HepG2 (cell line): ENCODE data around the gene ZFYVE28. TPM values are rescaled to one million over a fixed set of nuclear protein-coding genes. Genes with fewer than 3 reads are reported as not detected.

ENCODE experiments used
- ATAC-seq: fragments of 200-7000 bp; cut with Tn5 transposase; 3 replicates; pipeline ENCODE4 v1.9.1; 2020; ENCODE audit warnings: mild to moderate bottlenecking, moderate library complexity
- BruUV-seq: library from RNA; stranded (reverse); fragments of 400-500 nt; replicated peaks from 2 replicates; lab custom pipeline; 2021; lab: Mats Ljungman, UMichigan
- CTCF ChIA-PET: fragments of 300-600 bp; formaldehyde crosslinking; extraction: SDS; loops from one replicate; lab custom pipeline; 2021; ENCODE audit warnings: low total read pairs, inconsistent platforms, low intra/inter-chr PET ratio; lab: Yijun Ruan, JAX
- POLR2A ChIA-PET: fragments of 350-600 bp; sonication (Branson Sonifier 250); formaldehyde crosslinking; loops from one replicate; lab custom pipeline; 2020; ENCODE audit warnings: antibody characterized with exemption, inconsistent platforms; lab: Yijun Ruan, JAX
- DNase-seq: peaks from one replicate; pipeline ENCODE4 v3.0.0-alpha.2; 2015; ENCODE audit warnings: low spot score
- FAIRE-seq: peaks from 3 replicates; lab custom pipeline; 2011; peaks lifted over from hg19 to GRCh38; lab: Jason Lieb, UNC
- H2AFZ ChIP-seq: one replicate; pipeline ENCODE4 v1.6.1; 2011; ENCODE audit warnings: low read length, inconsistent platforms
- H3K27ac ChIP-seq: fragments of 300-600 bp; 3 replicates; pipeline ENCODE4 v1.8.0; 2011; ENCODE audit warnings: mixed run types, mild to moderate bottlenecking, mixed read lengths, low read length, inconsistent platforms; ENCODE audit not compliant: insufficient read depth; ENCODE audit errors: extremely low read length
- H3K27me3 ChIP-seq, 2 experiments: fragments of 200-600 bp in 1 of 2; 2 replicates in 1 of 2; 3 replicates in 1 of 2; pipeline versions ENCODE4 v1.6.0 to v1.8.0; 2011; ENCODE audit warnings: low read length in 2 of 2, mild to moderate bottlenecking in 2 of 2, moderate library complexity in 2 of 2, inconsistent platforms in 1 of 2; ENCODE audit not compliant: insufficient read depth in 2 of 2, control insufficient read depth in 1 of 2
- H3K36me3 ChIP-seq, 2 experiments: fragments of 200-600 bp in 1 of 2; replicated peaks in 1 of 2; 2 replicates in 1 of 2; 3 replicates in 1 of 2; pipeline versions ENCODE4 v1.5.1 to v1.8.0; 2011; ENCODE audit warnings: low read length in 2 of 2, inconsistent platforms in 1 of 2; ENCODE audit not compliant: insufficient read depth in 2 of 2, control insufficient read depth in 1 of 2
- H3K4me1 ChIP-seq: 2 replicates; pipeline ENCODE4 v1.5.1; 2012; ENCODE audit warnings: low read length, inconsistent platforms; ENCODE audit not compliant: insufficient read depth
- H3K4me2 ChIP-seq: 2 replicates; pipeline ENCODE4 v1.6.0; 2011; ENCODE audit warnings: low read depth, low read length, inconsistent platforms
- H3K4me3 ChIP-seq, 3 experiments: fragments of 200-600 bp in 1 of 3; sonication (generic), shearing (Covaris generic) in 1 of 3; replicated peaks in 1 of 3; 2 replicates each; pipeline ENCODE4 v1.5.1; 2011 to 2016; ENCODE audit warnings: low read length in 3 of 3, inconsistent platforms in 2 of 3, low read depth in 2 of 3, mild to moderate bottlenecking in 2 of 3, control low read depth in 1 of 3, mixed read lengths in 1 of 3; ENCODE audit not compliant: insufficient read depth in 1 of 3
- H3K79me2 ChIP-seq: one replicate; pipeline ENCODE4 v1.6.1; 2011; ENCODE audit warnings: low read length, inconsistent platforms; ENCODE audit not compliant: insufficient read depth
- H3K9ac ChIP-seq: 2 replicates; pipeline ENCODE4 v1.6.0; 2011; ENCODE audit warnings: mild to moderate bottlenecking, low read depth, low read length, inconsistent platforms; ENCODE audit not compliant: insufficient read depth
- H3K9me3 ChIP-seq: 2 replicates; pipeline ENCODE4 v1.5.1; 2012; ENCODE audit warnings: mild to moderate bottlenecking, low read length
- H4K20me1 ChIP-seq: 2 replicates; pipeline ENCODE4 v1.6.0; 2011; ENCODE audit warnings: inconsistent platforms, mild to moderate bottlenecking, low read length, moderate library complexity; ENCODE audit not compliant: insufficient read depth
- ARID4A ChIP-seq: sonication (generic); formaldehyde crosslinking; IDR thresholded peaks from 2 replicates; pipeline ENCODE4 v1.5.0; 2020; ENCODE audit warnings: mild to moderate bottlenecking, missing genetic modification reagents, borderline replicate concordance
- ATF4 ChIP-seq, 2 experiments: fragments of 450-650 bp in 1 of 2; sonication (generic) in 1 of 2; formaldehyde crosslinking; IDR thresholded peaks; 2 replicates each; pipeline versions ENCODE4 v1.5.0 to v1.8.0; 2020 to 2022; ENCODE audit warnings: mild to moderate bottlenecking in 1 of 2, missing genetic modification reagents in 1 of 2
- GMEB1 ChIP-seq: sonication (generic); formaldehyde crosslinking; IDR thresholded peaks from 2 replicates; pipeline ENCODE4 v1.5.1; 2020; ENCODE audit warnings: missing genetic modification reagents, mild to moderate bottlenecking, borderline replicate concordance
- HIVEP1 ChIP-seq: sonication (generic); formaldehyde crosslinking; IDR thresholded peaks from 2 replicates; pipeline ENCODE4 v1.4.0; 2020; ENCODE audit warnings: mild to moderate bottlenecking, missing genetic modification reagents
- HNRNPUL1 ChIP-seq: fragments of 200-400 bp; formaldehyde crosslinking; IDR thresholded peaks from 2 replicates; pipeline ENCODE4 v1.6.1; 2017; ENCODE audit warnings: low read depth, mild to moderate bottlenecking, low read length, moderate library complexity
- KLF13 ChIP-seq: sonication (generic); formaldehyde crosslinking; IDR thresholded peaks from 2 replicates; pipeline ENCODE4 v1.4.0; 2020; ENCODE audit warnings: mild to moderate bottlenecking, missing genetic modification reagents
- MAFK ChIP-seq, 2 experiments: IDR thresholded peaks in 1 of 2; conservative IDR thresholded peaks in 1 of 2; 2 replicates each; pipeline ENCODE4 v1.6.1; 2011; ENCODE audit warnings: improper control_type of control experiment in 2 of 2, low read length in 2 of 2
- NR2F1 ChIP-seq, 2 experiments: fragments of 450-650 bp in 1 of 2; formaldehyde crosslinking in 1 of 2; IDR thresholded peaks; 2 replicates each; pipeline versions ENCODE4 v1.5.0 to v1.6.1; 2016 to 2020; ENCODE audit warnings: mild to moderate bottlenecking in 1 of 2, missing compliant biosample characterization in 1 of 2, missing genetic modification reagents in 1 of 2, moderate library complexity in 1 of 2
- SALL1 ChIP-seq: sonication (generic); formaldehyde crosslinking; IDR thresholded peaks from 2 replicates; pipeline ENCODE4 v1.8.0; 2022; ENCODE audit warnings: mild to moderate bottlenecking, missing genetic modification reagents
- THAP11 ChIP-seq: IDR thresholded peaks from 2 replicates; pipeline ENCODE4 v1.6.1; 2016; ENCODE audit warnings: missing biosample characterization, missing genetic modification reagents
- YEATS2 ChIP-seq: sonication (generic); formaldehyde crosslinking; IDR thresholded peaks from 2 replicates; pipeline ENCODE4 v1.4.0; 2020; ENCODE audit warnings: missing genetic modification reagents, borderline replicate concordance
- ZNF18 ChIP-seq: sonication (generic); formaldehyde crosslinking; IDR thresholded peaks from 2 replicates; pipeline ENCODE4 v1.8.0; 2022; ENCODE audit warnings: mild to moderate bottlenecking, missing genetic modification reagents; ENCODE audit not compliant: insufficient replicate concordance
- ZNF230 ChIP-seq: sonication (generic); formaldehyde crosslinking; IDR thresholded peaks from 2 replicates; pipeline ENCODE4 v1.4.0; 2020; ENCODE audit warnings: mild to moderate bottlenecking, missing genetic modification reagents
- ZNF562 ChIP-seq: sonication (generic); formaldehyde crosslinking; IDR thresholded peaks from 2 replicates; pipeline ENCODE4 v1.8.0; 2022; ENCODE audit warnings: missing genetic modification reagents, borderline replicate concordance
- ZNF720 ChIP-seq: sonication (generic); formaldehyde crosslinking; IDR thresholded peaks from 2 replicates; pipeline ENCODE4 v1.4.0; 2020; ENCODE audit warnings: missing genetic modification reagents
- ZSCAN31 ChIP-seq: sonication (generic); formaldehyde crosslinking; IDR thresholded peaks from 2 replicates; pipeline ENCODE4 v1.5.0; 2020; ENCODE audit warnings: low read depth, mild to moderate bottlenecking, missing genetic modification reagents
- WGBS: methylation state at CpG from one replicate; pipeline ENCODE4 v1.1.6; 2017; ENCODE audit warnings: low lambda C conversion rate; 5-methylcytosine and 5-hydroxymethylcytosine counted together
- in situ Hi-C: cut with HindIII; loops from 2 replicates; pipeline ENCODE4 v1.10.0; 2017; ENCODE audit warnings: low pct_unique_long_range_greater_than_20kb; ENCODE audit not compliant: extremely low pct_ligation_motif_present
- intact Hi-C: fragments of 100-400 bp; cut with micrococcal nuclease; formaldehyde crosslinking; loops from one replicate; pipeline ENCODE4 v1.10.0; 2022; ENCODE audit not compliant: unreplicated experiment
- polyA plus RNA-seq, 8 experiments: library from polyadenylated mRNA; depleted of rRNA in 3 of 8; stranded (reverse) in 7 of 8; unstranded in 1 of 8; fragments of >200 nt; fragmentation: Illumina TruSeq in 4 of 8; extraction: Trizol in 4 of 8; gene quantifications; 2 replicates each; pipeline versions ENCODE4 v1.2.1 to v1.2.3, GENCODE V29; 2011 to 2016; ENCODE audit warnings: low read depth in 4 of 8, missing spikeins in 1 of 8, mixed read lengths in 1 of 8; ENCODE audit not compliant: insufficient read depth in 1 of 8
- total RNA-seq, 5 experiments: library from RNA; depleted of rRNA; stranded (reverse); fragments of >200 nt; fragmentation: Illumina TruSeq; extraction: Trizol; gene quantifications; 2 replicates each; pipeline ENCODE4 v1.2.3, GENCODE V29; 2016; ENCODE audit warnings: low read depth in 1 of 5

The ZFYVE28 gene
- total and polyA plus RNA-seq, 2 of the 13 experiments (the other 11 are each of a cell fraction or from before 2014, with no cell fraction given) = 0.12 to 0.22 TPM

- 7% methylated on average over 6 of the region's 20 CpGs for WGBS
- ChIA-PET CTCF (no interaction called here), POLR2A (no interaction called here)
- no peaks in the 10 kb centered on the region for H3K9me3 ChIP-seq
- TF ChIP-seq SALL1 (CRISPR knock-in tag) (no peak), ATF4 (CRISPR knock-in tag; IDR thresholded peaks at IDR 0.05) (no peak), THAP11 (no peak), NR2F1 (CRISPR knock-in tag; IDR thresholded peaks at IDR 0.05) (no peak), ARID4A (CRISPR knock-in tag) (no peak), HIVEP1 (CRISPR knock-in tag) (no peak), ZNF230 (CRISPR knock-in tag) (no peak), YEATS2 (CRISPR knock-in tag) (no peak), MAFK (conservative IDR thresholded peaks at IDR 0.05 in 1 of 2, IDR thresholded peaks at IDR 0.05 in 1 of 2; ENCODE audit: low read length in 2 of 2) (no peak), ZNF18 (CRISPR knock-in tag) (no peak), ZSCAN31 (CRISPR knock-in tag) (no peak), ZNF562 (CRISPR knock-in tag) (no peak), KLF13 (CRISPR knock-in tag) (no peak), HNRNPUL1 (no peak), ZNF720 (CRISPR knock-in tag) (no peak), GMEB1 (CRISPR knock-in tag) (no peak)
- H3K9ac ChIP-seq = no peak overlapping the region
- intact Hi-C loops = no loop called here
- H4K20me1 ChIP-seq = no peaks in the 10 kb centered on the region
- BruUV-seq = no TSS peak
- H3K79me2 ChIP-seq = no peaks in the 10 kb centered on the region
- no peaks in the 10 kb centered on the region for H3K36me3 ChIP-seq
- H3K27ac ChIP-seq = no peak overlapping the region
- no peaks in the 10 kb centered on the region for H3K4me1 ChIP-seq
- H3K4me2 ChIP-seq = no peak overlapping the region
- no peak overlapping the region for H3K4me3 ChIP-seq
- no peak for ATAC-seq
- no peak overlapping the region for H2AFZ ChIP-seq
- no peak for DNase-seq
- FAIRE-seq = no peak
- peaks cover 7 to 12% of the 10 kb centered on the region in 2 experiments for H3K27me3 ChIP-seq
- in situ Hi-C loops = no loop called here
These were observed 81.2 kb downstream of the ZFYVE28 start for GRCh38 chr4:2337131-2337723.
